Mammary epithelial cell (primary cell): ENCODE results near the gene KRTDAP.

Experiments
- CTCF ChIP-seq, 2 donors: IDR thresholded peaks in 1 of 2; conservative IDR thresholded peaks in 1 of 2; 2 replicates each; pipeline ENCODE4 v1.5.1; 2011 to 2012; ENCODE audit warnings: inconsistent platforms in 2 of 2, low read length in 2 of 2, mild to moderate bottlenecking in 2 of 2, control low read depth in 1 of 2, low read depth in 1 of 2; ENCODE audit not compliant: insufficient read depth in 1 of 2; ENCODE audit errors: extremely low read depth in 1 of 2
- EZH2 ChIP-seq: IDR thresholded peaks from 2 replicates; pipeline ENCODE4 v1.6.1; 2012; ENCODE audit warnings: low read length, inconsistent platforms, borderline replicate concordance

GRCh38 chr19:35500611-35501010 lies 10.3 kb upstream of the KRTDAP start:
- TF ChIP-seq CTCF (conservative IDR thresholded peaks at IDR 0.05 in 1 of 2, IDR thresholded peaks at IDR 0.05 in 1 of 2; ENCODE audit: extremely low read depth in 1 of 2, insufficient read depth in 1 of 2, low read depth in 1 of 2, low read length in 2 of 2) (no peak), EZH2 (no peak)
